GM19238 (cell line): Measurements from ENCODE around the gene ZAP70.
A peak's percentile ranks its signal among the peaks of the same experiment; 100 is the strongest.

Experiments used
- DNase-seq: peaks from one replicate; pipeline ENCODE4 v3.0.0; 2011; ENCODE audit warnings: low spot score; ENCODE audit not compliant: insufficient read length

ZAP70 gene

DNA sequence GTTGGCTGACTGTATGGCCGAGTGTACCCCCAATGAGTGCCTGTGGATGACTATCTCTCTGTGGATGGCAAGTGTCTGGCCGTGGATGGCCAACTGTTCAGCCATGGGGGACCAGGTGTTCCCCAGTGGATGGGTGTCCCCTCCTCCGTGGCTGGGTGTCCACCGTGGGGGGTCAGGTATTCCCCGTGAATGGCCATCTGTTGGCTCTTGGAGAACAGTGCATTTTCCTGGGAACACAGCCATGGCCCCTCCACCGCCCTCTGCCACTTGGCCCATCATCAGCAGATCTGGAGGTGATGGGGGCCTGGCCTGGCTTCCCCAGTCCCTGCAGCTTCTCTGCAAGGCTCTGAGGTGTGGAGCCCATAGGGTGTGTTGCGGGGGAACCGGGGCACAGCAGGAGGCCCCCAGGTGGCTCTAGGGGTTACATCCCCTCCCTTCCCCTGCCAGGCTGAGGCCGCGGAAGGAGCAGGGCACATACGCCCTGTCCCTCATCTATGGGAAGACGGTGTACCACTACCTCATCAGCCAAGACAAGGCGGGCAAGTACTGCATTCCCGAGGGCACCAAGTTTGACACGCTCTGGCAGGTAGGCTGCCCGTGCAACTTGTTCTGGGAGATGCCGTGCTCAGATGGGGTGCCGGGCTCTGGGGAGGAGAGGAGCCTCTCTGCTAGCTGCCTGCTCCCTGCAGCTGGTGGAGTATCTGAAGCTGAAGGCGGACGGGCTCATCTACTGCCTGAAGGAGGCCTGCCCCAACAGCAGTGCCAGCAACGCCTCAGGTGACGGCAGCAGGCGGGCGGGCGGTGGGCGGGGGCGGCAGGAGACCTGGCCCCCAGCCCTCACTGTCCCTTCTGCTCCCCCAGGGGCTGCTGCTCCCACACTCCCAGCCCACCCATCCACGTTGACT lies 19.3 kb downstream of the ZAP70 start:
- no peak for DNase-seq

GRCh38 chr2:97733341-97734035 lies 20.1 kb downstream of the ZAP70 start:
- no peak for DNase-seq

DNA sequence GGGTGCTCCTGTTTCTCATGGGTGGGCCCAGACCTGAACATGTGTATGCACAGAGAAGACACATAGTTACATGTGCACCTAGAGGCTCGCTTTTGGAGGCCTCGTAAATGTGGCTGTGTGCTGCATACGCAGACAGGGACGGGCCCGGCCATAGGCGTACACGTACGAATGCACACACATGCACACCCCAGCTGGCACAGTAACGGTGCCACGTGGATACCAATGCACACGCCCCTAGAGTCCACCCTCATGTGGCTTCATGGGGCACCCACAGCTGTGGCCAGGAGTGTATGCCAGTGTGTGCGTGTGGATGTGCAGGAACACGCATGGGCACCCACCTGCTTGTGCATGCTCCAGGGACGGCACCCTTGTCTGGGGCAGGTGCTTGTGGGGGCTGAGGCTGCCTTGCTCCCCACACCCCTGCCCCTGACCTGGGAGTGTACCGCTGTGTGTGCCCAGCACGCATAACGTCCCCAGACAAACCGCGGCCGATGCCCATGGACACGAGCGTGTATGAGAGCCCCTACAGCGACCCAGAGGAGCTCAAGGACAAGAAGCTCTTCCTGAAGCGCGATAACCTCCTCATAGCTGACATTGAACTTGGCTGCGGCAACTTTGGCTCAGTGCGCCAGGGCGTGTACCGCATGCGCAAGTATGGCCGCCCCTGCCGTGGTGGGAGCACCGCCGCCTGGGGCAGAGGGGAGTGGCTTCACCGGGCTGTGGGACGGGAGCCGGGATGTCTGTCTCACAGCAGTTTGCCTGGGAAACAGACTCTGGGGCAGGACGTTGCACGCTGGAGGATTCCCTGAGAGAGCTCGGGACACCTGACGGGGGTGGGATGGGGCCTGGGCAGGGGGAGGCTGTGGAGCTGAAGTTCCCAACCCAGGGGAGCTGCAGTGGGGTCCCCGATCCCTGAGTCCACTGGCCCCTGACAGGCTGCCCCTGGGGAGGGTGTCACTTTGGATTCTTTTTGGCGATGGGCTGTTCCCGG lies 21.0 kb downstream of the ZAP70 start:
- DNase-seq, result no peak

DNA sequence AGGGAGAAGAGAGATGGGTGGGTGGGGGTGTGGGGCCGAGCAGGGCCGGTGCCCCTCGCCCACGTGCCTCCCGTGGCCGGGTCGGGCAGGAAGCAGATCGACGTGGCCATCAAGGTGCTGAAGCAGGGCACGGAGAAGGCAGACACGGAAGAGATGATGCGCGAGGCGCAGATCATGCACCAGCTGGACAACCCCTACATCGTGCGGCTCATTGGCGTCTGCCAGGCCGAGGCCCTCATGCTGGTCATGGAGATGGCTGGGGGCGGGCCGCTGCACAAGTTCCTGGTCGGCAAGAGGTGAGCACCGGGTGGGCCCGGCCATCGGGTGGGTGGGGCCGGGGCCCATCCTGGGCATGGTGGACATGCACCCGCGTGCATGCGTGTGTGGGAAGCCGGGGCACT lies 21.8 kb downstream of the ZAP70 start:
- no peak for DNase-seq

DNA sequence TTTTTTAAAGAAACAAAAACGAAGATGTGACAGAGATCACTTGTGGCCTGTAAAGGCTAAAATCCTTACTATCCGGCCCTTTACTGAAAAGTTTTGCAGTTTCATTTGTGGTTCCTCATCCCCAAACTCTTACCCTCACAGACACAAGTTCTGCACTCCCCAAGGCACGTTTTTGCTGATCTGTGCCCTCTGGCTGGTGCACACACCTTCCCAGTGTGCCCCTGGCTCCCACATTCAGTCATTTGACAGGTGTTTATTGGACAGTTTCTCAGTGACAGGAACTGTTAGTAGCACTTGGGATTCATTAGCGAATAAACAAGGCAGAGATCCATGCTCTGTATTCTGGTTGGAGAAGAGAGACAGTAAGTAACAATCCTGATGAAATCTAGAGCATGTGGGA lies 22.8 kb downstream of the ZAP70 start:
- DNase-seq, result no peak

DNA sequence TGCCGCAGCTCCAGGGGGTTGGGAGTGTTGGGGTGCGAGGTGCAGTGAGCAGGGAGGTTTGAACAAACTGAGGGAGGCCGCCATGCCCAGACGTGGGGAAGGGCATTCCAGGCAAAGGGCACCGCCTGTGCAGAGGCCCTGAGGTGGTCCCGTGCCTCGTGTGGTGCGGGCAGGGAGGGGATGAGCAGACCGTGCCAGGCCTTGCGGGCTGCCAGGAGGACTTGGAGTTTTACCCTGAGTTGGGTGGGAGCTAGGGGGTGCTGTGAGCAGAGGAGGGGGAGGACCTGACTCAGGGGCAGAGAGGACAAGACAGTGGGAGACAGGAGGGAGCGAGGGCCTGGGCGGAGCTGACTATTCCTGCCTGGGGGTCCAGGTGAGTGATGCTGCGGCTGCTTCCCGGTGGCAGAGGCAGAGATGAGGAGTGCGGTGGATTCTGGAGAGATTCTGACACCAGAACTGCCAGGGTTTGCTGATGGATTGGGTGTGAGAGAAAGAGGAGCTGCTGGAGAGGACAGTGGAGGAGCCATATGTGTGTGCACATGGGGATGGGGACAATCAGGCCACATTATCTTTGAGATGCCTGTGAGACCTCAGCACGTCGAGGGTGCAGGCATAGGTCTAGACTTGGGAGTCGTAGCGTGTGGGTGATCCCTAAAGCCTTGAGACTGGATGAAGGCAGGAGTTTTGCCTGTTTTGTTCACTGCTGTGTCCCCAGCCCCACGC lies 23.4 kb downstream of the ZAP70 start:
- DNase-seq, result no peak

GRCh38 chr2:97737421-97738178 lies 24.2 kb downstream of the ZAP70 start:
- no peak for DNase-seq

DNA sequence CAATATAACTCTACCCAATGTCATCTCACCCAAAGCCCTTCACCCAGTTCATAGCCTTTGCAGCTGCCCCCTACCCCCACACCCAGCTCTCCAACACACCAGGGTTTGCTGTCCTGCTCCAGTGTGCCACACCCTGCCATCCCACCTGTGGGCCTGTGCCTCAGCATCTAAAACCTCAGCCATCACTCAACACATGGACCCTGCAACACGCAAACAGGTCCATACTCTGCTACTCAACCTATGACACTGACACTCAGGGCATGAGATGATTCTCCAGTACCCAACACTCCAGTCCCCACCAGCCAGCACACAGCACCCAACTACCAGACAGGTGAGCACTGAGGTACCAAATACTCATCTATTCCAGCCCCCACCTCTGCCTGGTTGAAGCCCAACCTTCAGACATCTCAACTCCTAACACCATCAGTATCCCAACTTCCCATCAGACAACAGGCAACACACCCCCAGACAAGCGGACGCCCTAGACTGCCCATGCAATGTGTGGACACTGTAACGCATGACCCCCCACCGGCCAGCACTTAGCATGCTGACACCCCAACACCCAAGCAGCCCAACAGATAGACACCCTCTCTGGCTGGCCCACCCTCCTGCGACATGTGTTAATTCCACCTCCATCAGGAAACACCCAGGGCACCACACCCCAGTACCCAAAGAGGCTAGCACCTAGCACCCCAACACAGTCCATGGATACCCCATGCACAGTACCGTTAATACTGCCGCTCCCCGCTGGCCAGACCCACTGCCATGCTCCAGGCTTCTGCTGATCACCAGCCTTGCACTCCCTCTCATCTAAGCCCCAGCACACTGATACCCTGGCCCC lies 25.0 kb downstream of the ZAP70 start:
- DNase-seq, result no peak

GRCh38 chr2:97739020-97739892 lies 25.9 kb downstream of the ZAP70 start:
- no peak for DNase-seq

- no peak for DNase-seq
Observed at GRCh38 chr2:97739893-97740245, 26.5 kb downstream of the ZAP70 start.

GRCh38 chr2:97740590-97741182 lies 27.3 kb downstream of the ZAP70 start:
- DNase-seq, result peak; percentile 66

DNA sequence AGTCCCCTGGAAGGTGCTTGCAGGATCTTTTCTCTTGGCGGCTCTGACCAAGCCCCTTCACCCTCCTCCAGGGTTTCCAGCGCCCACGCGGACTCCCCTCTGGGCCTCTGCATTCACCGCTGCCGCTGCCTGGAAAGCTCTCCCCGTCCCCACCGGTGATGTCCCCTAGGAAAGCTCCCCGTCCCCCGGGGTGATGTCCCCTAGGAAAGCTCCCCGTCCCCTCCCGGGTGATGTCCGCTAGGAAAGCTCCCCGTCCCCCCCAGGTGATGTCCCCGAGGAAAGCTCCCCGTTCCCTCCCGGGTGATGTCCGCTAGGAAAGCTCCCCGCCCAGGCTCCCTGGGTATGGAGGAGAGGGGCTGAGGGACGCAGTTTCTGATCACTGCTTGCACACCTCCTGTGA lies 27.9 kb downstream of the ZAP70 start:
- DNase-seq, result no peak

GRCh38 chr2:97741686-97742085 lies 28.3 kb downstream of the ZAP70 start:
- no peak for DNase-seq

GRCh38 chr2:97742381-97742847 lies 29.0 kb downstream of the ZAP70 start:
- no peak for DNase-seq

GRCh38 chr2:97743913-97744312 lies 30.5 kb downstream of the ZAP70 start:
- no peak for DNase-seq

- peak; percentile 35 for DNase-seq
Observed at GRCh38 chr2:97745474-97746174, 32.2 kb downstream of the ZAP70 start.

DNA sequence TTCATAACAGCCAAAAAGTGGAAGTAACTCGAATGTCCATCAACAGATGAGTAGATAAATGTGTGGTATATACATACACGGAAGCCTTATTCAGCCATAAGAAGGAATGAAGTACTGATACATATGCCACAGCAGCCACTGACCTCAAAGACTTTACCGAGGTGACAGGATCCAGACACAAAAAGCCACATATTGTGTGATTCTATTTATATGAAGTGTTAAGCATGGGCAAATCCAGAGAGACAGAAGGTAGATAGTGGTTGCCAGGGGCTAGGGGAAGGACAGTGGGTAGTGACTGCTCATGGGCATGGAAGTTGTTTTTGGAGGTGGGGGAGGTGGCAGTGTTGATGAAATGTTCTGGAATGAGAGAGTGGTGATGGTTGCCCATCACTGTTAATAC lies 33.9 kb downstream of the ZAP70 start:
- DNase-seq, result no peak
